ENCODE data around the gene GALNT1.

- no peak for TF ChIP-seq POLR2A (IDR thresholded peaks at IDR 0.05; ENCODE audit: low read length)
- TF ChIP-seq GATA1 (IDR thresholded peaks at IDR 0.05; ENCODE audit: low read depth, low read length): no peak
Measured at GRCh38 chr18:35603528-35603927, 22.0 kb downstream of the GALNT1 start.

All from erythroblast (primary cell).